Colon (tissue), 2 donors: Measurements from ENCODE around the gene PGBD5.

Experiments used
- FAIRE-seq: peaks from 2 replicates; lab custom pipeline; 2012; peaks lifted over from hg19 to GRCh38; lab: Jason Lieb, UNC
- donor health status: control.
- donor health status: control.

PGBD5 gene

DNA sequence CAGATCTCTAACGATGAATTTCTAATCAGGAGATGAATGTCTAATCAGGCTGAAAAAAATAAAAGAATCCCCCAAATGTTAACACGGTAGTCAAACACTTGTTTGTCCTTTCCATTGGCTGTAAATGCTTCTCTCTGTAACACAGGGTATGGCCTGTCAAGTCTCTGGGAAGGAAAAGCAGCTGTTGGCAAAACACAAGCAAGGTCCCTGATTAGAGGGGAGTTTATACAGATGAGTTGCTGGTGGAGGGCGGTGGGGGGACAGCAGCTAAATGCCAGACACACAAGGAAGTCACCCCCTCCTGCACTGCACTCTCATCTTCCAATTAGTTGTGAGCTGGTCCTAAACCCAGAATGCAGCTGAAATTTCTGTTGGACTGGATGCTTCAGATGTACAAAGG, 51.0 kb downstream of the PGBD5 start:
- FAIRE-seq: no peak

GRCh38 chr1:230371923-230372703, 54.0 kb downstream of the PGBD5 start:
- no peak for FAIRE-seq

- no peak for FAIRE-seq
Observed at GRCh38 chr1:230370109-230370508, 56.0 kb downstream of the PGBD5 start.

DNA sequence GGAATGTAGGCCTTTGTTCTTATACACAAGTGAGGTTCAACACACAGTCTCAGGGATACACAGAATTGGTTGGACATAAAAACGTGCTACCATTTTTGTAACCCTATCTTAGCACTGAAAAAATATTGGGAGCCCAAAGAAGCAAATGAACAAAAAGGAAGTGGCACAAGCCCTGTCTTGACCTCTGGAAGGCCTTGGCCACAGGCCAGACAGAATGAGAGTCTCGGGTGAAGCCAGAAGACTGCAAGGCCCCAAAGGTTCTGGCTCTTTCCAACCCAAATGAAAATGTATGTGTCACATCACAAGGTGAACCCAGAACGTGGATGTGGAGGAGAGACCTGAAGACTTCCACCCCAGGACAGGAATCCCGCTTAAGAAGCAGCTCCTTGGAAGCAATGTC, 57.3 kb downstream of the PGBD5 start:
- no peak for FAIRE-seq

- no peak for FAIRE-seq
Observed at GRCh38 chr1:230368363-230368762, 57.8 kb downstream of the PGBD5 start.

DNA sequence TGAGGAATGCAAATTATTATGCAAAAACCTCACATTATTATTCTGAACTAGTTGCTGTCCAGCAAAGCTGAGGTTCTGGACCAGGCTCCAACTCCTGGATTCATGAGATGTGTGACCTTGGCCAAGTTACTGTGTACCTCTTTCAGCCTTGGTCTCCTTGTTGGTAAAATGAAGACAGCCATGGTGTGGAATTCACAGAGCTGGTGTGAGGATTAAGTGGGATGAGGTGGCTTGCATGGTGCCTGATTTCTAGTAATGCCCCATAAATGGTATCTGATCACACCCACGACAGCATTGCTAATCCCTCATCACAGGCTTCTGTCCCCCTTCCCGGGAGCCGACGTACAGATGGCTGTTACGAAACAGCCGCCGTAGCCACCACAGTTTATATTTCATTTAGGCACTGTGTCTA, 59.6 kb downstream of the PGBD5 start:
- no peak for FAIRE-seq

DNA sequence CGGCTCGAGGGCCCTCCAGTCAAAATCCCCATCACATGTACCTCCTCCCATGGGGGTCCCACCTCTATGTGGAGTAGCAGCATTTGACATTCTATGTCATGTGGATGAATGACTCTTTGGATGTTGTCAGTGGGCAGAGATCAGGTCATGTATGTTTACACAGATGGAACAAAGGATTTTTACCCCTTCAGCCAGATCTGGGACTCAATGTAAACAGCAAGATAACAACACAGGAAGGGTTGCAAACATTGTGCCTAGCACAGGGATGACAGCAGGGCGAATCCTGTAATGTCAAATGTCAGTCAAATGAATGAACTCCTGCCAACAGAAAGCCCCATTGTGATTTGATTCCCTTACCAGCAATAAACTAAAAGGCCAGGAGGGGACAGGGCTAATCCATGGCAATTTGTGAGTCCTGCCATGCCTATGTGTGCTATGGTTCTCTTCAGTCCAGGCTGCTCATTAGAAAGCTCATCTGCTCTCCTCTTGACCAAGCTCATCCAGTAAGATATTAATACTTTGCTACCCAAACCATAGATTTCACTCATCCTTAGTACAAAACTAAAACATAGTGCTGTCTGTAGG, 60.3 kb downstream of the PGBD5 start:
- FAIRE-seq: no peak

GRCh38 chr1:230362949-230363348, 63.2 kb downstream of the PGBD5 start:
- no peak for FAIRE-seq

DNA sequence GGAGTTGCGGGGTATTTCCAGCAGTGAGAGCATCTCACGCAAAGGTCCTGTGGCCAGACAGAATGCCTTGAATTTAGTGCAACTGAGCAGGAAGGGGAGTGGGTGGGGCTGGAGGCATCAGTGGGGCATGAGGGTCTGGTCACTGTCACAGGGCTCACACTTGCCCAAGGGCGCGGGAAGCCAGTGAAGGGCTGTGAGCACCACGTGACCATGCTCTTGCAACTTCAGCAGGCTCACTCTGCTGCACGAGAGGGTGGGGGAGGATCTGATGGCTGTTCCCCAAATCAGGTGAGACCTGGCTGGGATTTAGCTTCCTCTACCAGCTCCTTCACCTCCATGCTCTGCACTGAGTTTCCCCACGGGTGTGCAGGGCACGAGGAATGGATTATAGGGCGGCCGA, 64.2 kb downstream of the PGBD5 start:
- FAIRE-seq: no peak

- no peak for FAIRE-seq
Observed at GRCh38 chr1:230359992-230360668, 66.0 kb downstream of the PGBD5 start.

DNA sequence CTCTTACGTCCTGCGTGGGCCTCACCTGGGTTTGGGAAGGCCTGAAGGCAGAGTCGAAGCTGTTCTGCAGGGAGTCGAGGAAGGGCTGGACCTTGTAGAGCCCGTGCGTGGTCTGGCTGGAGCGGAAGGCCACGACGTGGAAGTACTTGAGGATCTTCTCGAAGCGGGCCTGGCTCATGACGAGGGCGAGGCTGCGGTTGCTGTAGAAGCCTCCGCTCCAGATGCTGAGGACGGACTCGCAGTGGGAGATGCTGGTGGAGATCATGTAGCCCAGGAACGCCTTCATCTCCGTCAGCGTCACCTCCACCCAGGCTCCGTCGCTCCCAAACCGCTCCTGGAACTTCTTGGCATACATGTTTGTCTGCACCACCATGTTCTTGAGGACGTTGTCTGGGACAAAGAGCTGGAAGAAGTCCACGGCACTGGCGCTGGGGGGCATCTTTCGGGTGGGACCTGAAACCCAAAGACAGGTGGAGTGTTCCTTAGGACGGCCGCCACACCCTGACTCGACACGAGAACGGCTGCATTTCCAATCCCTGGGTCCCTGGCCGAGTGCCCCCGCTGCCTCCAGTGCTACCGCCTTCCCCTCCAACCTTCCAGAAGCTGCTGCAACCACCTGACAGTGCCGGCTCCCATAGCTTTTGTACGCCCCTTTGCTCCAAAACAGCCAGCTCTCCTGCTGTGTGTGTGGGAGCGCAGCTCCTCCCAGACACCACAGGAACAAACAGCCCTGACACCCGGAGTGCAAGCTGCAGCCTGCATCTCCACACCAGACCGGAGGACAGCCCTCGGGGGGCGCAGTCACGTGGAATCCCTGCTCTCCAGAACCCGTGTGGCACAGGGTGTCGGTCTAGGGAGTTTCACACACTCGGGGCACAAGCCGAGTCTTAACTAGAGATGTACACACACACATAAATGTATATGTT, 69.0 kb downstream of the PGBD5 start:
- FAIRE-seq: no peak

DNA sequence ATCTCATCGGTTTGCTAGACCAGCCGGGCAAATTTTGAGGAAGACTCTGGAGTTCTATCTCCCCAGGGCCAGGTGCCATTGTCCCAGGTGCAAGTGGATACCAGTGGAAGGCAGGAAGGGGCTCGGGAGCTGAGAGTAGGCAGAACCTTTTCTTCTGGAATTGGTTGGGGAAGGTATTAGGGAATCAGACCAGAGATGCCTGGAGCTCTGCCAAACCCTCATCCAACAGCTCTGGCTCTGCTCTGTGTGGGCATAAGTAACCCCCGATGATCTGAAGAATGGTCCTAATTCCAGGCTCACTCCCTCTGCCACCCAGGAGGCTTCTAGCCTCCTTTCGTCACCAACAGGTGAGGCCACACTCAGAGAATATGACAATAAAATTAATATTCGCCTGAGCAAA, 69.9 kb downstream of the PGBD5 start:
- FAIRE-seq: no peak

DNA sequence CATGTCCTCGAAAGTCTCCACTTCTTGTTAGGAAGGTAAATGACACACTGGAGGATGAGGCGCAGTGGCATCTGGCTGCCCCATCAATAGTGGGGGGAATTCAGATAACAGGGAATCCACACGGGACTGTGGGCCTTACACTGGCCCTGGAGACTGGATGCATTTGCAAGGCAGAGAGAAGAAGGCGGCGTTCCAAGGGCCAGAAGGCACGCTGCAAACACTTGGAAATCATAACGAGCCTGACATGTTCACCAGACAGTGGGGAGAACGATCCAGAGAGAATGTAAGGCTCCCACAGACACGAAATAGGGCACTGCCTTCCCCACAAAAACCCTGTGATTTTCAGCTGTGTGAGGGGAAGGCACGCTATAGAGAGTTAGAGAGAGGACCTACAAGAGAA, 70.5 kb downstream of the PGBD5 start:
- FAIRE-seq: no peak

DNA sequence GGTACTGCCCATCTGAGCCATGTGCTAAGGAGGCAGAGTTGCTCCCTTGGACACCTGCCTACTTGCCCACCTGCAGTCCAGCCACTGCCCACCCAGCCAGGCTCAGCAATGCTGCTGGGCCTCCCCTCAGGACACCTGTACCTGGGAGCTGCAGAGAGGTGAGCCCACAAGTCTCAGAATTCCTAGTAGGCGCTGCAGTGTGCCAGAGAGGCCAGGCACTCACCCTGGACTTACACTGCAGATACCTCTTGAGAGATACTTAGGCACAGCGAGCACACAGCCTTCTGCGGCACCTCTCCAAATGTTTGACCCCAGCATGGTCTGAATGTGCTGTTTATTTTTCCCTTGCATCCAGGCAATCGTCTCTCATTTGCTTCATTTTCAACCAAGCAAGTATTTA, 71.0 kb downstream of the PGBD5 start:
- FAIRE-seq: no peak

- no peak for FAIRE-seq
Observed at GRCh38 chr1:230354005-230354404, 72.1 kb downstream of the PGBD5 start.

- FAIRE-seq: no peak
Observed at GRCh38 chr1:230352537-230352936, 73.6 kb downstream of the PGBD5 start.

- FAIRE-seq: no peak
Observed at GRCh38 chr1:230351983-230352382, 74.1 kb downstream of the PGBD5 start.

DNA sequence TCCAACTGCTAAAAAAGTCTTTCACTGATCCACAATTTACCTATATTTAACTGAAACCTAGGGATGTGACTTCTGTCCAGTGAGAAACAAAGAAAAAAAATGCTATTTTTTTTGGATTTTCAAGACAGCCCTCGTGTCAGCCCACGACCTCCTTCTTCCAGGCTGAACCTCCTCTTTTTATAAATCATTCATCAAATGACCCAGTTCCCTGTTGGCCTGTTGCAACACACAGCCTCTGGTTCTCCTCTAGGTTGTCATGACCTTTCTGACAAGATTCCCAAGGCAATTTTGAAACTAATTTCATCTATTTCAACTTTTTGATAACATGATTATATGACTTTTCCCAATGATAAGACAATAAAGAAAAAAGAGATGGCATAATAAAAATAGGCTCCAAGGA, 74.6 kb downstream of the PGBD5 start:
- no peak for FAIRE-seq

DNA sequence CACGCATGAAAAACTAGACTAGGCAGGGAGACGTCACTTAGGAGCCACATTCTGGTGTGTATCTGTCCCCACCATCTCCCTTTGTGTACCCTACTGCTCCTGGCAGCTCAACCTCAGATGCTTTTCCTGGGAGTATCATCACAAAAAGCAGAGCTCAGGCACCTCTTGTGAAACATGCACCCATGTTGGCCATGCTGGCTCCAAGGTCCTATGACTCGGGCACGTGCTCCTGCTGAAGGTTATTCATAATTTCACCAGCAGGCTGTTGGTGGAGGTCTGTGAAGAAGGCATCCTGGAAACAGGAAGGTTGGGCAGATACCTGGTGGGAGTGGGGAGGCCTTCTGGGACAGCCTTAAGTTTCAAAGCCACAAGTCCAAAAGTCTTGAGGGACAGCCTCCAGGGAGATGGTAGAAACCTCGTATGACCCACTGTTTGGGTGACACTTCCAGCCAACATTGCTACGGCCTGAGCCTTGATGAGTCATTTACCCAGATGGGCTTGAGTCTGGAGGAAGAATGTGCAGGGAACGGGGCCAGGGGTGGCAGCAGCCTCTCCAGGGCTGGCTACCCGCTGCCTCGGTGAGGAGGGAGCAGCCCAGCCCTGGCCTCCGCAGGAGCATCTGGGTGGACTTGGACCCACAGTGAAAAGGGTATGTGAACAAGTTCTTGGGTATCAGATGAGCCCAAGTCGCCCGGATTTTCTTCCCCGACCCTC, 75.8 kb downstream of the PGBD5 start:
- no peak for FAIRE-seq

GRCh38 chr1:230349020-230349393, 77.1 kb downstream of the PGBD5 start:
- no peak for FAIRE-seq

GRCh38 chr1:230348386-230349019, 77.6 kb downstream of the PGBD5 start:
- FAIRE-seq: no peak
